ENCODE data around the gene GNB4.

The GNB4 gene

DNA sequence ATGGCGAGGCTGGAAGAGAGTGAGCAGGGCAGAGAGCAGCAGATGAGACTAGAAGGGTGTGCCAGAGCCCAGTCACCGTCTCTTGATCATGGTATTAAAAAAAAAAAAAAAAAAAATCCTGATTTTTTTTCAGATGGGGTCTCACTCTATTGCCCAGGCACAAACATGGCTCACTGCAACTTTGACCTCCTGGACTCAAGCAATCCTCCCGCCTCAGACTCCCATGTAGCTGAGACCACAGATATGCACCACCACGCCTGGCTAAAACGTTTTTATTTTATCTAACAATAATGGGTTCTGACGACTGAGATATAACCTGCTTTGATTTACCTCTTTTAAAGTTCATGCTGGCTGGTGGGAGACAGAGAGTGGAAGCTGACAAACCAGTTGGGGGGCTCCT, 4.0 kb downstream of the GNB4 start:
- Histone ChIP-seq H3K4me3 (no peak overlapping the region), H3K27ac (peak overlapping the region in 3 of 21 experiments; percentile 13 to 94 (median 20))

DNA sequence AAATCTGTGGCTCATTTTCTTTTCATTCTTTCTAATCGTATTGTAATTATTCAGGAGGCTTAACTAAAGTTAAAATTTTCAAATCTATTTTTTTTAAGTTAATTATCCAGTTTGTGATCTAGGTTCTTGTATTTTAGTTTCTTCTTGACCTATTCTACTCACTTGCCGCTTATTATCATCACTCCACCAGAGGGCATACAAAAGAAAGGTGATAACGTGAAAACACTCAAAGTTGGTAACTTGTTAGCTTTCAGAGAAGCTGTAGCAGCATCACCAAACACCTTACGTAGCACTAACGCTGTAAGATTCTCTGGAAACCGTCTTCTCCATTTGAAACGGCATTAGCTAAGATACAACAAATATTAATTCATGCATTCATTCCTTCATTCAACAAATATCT, 4.8 kb downstream of the GNB4 start:
- no peak overlapping the region for H3K4me3 ChIP-seq
- H3K27ac ChIP-seq: peak overlapping the region in 1 of 21 experiments; percentile 2

DNA sequence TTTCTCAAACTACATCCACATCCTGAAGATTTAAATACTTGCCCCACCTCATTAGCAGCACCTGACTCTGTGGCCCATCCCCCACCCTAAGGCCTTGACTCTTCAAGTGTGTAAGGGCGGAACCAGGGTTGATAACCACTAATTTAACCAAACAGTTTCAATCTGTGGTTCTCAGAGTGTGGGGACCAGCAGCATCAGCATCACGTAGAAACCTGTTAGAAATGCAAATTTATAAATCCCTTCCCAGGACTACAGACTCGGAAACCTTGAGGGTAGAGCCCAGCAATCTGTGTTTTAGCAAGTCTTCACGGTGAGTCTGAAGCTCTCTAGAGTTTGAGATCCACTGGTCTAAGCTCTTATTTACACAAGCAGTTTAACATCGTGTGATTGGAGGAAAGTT, 12.4 kb downstream of the GNB4 start:
- H3K27ac ChIP-seq: peak overlapping the region in 1 of 21 experiments; percentile 29

DNA sequence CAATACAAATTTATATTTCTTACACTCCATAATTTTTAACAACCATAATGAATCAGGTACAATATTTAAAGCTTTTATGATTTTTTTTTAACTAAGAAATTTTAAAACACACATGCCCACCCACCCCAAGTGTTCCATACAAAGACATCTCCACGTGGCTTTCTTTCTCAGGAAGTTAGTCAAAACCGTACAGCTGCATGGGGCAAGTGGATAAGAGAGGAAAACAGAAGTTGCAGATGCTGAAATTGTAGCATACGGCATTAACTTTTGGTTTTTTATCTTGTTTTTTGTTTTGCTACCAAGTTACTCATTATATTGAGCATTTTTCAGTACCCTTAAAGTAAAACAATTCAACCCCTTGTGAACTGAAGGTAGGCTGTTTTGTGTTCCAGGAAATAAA, 14.8 kb downstream of the GNB4 start:
- Histone ChIP-seq H3K4me3 (no peak overlapping the region), H3K27ac (peak overlapping the region in 2 of 21 experiments; percentile 2 to 18)

More for the DNA sequence above, 12.4 kb downstream of the GNB4 start:
- H3K4me3 ChIP-seq: no peak overlapping the region

DNA sequence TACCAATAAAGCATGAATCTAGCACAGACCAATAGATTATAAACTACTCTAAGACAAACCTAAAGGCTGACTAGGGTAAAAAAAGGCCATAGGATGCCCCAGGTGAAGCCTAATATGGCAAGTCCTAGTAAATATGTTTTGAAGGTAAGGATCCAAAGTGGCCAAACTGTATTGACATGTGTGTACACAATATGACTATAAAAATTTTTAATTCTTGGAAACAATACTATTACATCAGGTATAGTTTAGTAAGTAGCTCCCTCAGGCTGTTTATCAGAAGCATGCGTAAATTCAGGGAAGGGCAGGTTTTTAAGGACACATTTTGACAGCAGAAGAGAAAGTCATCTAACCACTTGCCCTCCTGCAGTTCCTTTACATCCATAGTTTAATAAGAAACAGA, 18.8 kb downstream of the GNB4 start:
- H3K27ac ChIP-seq: peak overlapping the region in 5 of 21 experiments; percentile 1 to 31 (median 20)

DNA sequence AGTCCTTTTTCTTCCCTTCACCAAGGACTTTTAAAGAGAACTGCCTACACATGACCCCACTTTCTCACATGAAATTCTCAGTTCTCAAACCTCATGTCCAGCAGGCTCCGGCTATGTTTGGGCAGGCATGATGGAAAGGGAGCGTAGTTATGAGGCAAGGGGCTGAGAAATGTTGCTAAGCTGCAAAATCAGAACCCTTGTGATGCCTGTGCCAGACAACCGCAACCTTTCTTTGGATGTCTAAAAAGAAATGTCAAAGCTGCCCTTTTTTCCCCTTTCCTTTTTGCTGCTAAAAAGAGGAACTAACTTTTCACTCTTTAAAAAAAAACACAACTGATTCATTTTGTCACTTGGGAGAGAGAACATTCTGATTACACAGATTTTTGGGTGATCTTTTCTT, 19.2 kb downstream of the GNB4 start:
- Histone ChIP-seq H3K27ac (peak overlapping the region in 6 of 21 experiments; percentile 1 to 31 (median 22)), H3K4me3 (no peak overlapping the region)

More for the DNA sequence above, 18.8 kb downstream of the GNB4 start:
- H3K4me3 ChIP-seq: no peak overlapping the region

DNA sequence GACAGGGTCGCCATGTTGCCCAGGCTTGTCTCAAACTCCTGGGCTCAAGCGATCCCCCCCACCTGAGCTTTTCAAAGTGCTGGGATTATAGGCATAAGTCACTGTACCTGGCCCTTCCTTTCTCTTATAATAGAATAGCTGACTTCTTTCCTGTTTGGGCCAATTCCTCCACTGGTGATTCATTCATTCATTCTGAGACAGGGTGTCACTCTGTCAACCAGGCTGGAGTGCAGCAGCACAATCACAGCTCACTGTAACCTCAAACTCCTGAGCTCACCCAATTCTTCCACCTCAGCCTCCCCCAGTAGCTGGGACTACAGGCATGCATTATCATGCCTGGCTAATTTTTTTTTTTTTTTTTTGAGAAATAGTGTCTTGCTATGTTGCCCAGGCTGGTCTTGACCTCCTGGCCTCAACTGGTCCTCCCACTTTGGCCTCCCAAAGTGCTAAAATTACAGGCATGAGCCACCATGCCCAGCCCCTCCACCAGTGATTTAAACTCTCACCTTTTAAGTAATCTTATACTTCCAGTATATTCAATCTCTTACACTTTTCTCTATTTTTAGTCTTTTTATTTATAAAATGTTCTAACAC, 20.9 kb downstream of the GNB4 start:
- Histone ChIP-seq H3K4me3 (no peak overlapping the region), H3K27ac (peak overlapping the region in 1 of 21 experiments; percentile 49)

DNA sequence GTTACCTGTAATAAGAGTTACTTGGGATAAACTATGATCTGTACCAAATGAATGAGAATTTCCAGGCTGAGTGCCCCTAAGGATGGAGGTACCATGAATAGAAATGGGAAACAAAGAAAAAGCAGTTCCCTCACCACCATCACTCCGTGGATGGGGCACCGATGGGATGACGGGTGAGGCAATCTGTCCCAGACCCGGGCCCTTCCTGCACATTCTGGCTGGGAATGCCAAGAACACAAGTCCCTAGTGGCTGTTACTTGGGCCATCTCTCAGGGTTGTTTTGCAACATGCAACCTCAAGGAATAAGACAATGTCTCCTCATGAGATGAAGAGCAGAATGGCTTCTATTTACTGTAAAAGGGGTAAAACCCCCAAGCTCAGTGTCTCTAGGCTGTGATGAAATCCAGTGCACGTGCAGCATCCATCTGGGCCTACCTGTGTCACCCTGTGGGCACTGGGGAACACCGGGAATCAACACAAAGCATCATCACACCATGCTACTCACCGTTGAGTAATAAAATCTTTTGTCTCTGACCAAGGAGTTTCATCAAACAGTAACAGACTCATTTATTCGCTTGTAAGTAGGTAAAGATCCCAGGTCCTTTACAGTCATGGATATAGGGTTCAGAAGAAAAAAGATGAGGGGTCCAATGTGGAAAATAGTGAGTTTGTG, 22.3 kb downstream of the GNB4 start:
- Histone ChIP-seq H3K27ac (no peak overlapping the region), H3K4me3 (no peak overlapping the region)

DNA sequence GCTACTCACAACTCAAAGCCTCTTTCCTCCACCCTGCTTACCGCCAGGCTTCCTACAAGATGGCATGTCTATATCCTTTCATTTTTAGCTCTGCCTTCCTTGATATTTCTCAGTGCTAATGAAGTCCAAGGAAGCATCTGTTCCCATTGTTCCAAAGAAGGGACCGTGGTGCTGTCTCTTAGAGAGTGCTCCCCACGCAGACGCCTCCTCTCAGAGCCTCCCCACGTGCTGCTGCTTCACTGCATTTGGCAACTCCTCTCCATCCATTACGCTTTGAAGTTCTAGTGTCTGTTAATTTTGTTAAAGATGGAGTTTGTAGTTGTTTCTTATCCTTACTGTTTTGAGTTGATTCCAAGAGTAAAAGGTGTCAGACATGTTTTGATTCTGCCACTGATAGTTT, 26.2 kb downstream of the GNB4 start:
- no peak overlapping the region for H3K4me3 ChIP-seq
- no peak overlapping the region for H3K27ac ChIP-seq

DNA sequence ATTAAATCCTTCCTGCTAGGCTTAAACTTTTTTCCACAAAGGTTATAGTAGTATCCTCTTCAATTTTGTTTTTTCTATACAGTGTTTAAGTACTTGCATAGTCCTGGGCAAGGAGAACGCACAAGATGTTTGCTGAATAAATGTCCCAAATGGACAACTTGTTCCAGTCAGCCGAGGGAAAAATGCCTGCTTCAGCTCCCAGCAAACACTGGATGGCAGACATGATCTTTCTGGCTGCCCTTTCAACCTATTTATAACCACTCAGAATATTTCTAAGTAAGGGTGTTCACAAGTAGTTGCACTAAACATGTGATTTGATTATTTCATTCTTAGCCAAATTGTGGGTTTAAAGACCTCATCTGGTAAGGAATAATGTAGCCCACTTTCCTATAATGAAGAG, 29.8 kb downstream of the GNB4 start:
- Histone ChIP-seq H3K4me3 (no peak overlapping the region), H3K27ac (no peak overlapping the region)

DNA sequence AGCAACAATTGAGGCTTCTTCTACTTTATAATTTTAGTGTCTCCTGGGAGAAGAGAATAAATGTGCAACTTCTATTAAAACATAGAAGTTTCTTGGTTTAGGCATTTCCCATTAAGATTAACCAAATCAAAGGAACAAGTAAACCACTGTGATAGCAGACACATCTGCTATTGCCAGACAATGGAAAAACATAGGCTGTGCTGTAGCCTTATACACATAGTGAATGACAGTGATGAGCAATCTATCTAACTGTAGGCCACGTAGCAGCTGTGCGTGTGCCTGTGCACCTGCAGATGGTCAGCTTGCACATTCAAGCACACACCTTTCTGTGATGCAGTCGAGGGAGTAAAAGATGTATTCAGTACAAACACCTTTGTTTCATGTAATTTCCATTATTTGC, 32.7 kb downstream of the GNB4 start:
- no peak overlapping the region for H3K4me3 ChIP-seq
- no peak overlapping the region for H3K27ac ChIP-seq

DNA sequence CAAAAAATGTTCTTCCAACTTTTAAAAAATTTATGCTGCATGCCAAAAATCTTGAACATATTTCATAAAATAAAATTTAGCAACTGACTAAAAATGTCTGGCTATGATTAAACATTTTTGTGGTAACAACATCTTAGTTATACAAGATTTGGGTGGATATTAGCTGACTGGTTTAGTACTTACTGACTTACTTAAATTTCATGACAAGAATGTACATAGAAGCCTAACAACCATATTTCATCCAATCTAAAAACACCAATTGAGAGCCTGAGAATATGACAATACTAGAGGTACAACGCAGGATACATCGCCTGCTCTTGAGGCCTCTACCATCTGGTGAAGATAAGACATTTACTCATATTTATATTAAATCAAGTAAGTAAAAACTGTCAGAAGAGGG, 34.6 kb downstream of the GNB4 start:
- peak overlapping the region in 1 of 21 experiments; percentile 40 for H3K27ac ChIP-seq
- no peak overlapping the region for H3K4me3 ChIP-seq

DNA sequence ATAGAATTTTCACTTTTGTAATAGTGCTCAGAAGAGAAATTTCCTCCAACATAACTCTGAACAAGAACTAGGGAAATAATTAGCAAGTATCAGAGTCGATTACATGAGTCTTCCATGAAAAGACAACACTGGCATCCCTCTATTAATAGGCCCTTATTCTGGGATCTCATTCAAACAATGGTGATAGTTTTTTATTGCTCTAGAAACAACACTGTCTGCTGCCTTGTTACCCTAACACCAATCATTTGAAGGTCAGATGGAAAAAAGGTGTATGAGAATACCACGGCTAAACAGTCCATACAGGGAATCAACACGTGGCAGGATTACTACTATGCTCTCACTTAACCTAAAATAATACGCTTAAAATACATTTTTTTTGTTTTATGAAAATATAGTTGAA, 35.9 kb downstream of the GNB4 start:
- Histone ChIP-seq H3K27ac (no peak overlapping the region), H3K4me3 (no peak overlapping the region)

DNA sequence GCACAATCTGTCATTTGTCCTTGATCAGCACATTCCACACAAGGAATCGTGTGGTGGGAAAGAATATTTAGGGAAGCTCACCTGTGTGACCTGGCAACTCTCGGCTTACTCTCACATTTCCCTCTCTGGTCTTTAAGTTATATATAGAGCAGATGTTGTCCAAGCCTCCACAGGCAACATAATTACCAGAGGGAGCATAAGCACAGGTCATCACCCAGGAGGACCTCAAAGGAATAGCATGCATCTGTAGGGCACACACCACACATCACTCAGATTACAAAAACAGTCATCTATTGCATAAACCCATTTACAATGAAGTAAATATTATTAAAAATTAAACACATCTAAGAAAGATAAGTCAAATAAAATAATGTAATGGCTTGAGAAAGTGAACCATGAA, 36.5 kb downstream of the GNB4 start:
- H3K4me3 ChIP-seq: no peak overlapping the region
- no peak overlapping the region for H3K27ac ChIP-seq

DNA sequence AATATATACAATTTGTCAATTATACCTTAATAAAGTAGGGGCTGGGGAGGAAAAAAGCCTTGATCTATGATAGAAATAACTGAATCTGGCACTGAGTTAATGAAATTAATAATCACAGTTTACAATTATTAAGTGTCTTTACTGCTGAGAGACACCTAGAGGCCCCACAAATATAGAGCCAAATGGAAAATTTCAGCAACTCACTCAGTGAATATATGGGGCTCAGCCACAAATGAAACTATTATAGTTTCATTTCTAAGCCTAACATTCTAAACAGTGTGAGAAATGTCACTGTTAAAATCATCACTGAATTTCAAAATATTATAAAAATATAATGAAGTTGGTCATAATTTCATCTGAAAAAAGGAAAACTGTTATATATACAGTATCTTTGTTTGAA, 40.3 kb downstream of the GNB4 start:
- Histone ChIP-seq H3K27ac (no peak overlapping the region), H3K4me3 (no peak overlapping the region)

DNA sequence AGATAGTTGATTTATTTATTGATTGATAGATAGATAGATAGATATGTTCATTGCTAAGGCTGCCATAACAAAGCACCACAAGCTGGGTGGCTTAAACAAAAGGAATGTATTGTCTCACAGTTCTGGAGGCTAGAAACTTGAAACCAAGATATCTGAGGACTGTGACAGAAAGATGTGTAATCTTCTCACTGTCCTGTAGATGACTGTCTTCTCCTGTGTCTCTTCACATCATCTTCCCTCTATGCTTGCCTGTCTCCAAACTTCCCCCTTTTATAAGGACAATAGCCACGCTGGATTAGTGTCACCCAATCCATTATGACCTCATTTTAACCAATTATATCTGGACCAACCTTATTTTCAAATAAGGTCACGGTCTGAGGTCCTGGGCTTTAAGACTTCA, 40.9 kb downstream of the GNB4 start:
- Histone ChIP-seq H3K4me3 (no peak overlapping the region), H3K27ac (no peak overlapping the region)

DNA sequence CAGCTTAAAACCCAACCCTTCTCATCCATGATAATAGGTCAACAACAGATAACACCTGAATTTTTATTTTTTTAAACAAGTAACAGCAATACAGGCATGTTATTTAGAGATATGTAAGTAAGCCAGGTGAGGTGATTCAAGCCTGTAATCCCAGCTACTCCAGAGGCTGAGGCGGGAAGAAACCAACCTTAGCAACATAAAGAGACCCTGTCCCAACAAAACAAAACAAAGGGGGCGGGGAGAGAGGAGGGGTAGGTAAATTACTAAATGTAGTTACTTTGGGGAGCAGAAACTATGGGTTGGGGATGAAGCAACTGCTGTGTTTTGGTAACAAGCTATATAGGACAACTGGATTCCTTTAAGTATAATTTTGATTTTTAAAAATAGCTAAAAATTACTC, 47.0 kb downstream of the GNB4 start:
- Histone ChIP-seq H3K4me3 (no peak overlapping the region), H3K27ac (no peak overlapping the region)

DNA sequence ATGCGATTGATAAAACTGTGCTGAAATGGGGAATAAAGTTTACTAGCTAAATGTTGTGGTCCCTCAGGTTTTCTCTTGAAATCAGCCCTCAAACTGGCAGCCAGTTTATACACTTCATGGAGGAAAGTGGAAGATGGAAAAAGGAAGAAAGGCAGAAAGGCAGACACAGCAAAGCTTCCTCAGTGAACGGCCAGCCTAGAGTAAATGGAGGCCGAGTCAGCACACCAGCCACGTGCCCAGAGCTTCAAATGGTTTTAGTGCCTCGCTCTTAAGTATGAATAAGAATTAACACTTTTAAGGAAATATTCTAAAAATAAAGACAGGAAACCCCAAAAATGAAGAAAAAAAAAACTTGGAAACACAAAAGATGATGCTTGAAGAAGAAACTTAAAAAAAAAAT, 48.3 kb downstream of the GNB4 start:
- no peak overlapping the region for H3K4me3 ChIP-seq
- H3K27ac ChIP-seq: no peak overlapping the region

DNA sequence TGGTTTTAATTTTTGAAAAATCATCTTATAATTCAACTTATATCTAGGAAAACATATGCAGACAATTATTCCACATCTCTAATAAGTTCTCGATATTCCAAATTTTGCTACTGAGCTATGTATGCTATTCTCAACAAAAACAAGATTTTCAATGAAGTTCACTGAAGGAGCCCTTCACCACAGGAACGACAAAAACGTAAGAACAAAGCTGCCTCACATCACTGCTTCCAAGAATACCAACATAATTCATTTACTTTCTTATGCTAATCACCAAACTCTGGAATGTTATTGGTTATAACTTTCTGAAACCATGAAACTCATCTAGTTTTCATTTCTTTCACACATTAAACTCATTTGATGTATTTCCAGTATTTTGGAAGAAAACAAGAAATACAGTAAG, 49.7 kb downstream of the GNB4 start:
- no peak overlapping the region for H3K4me3 ChIP-seq
- no peak overlapping the region for H3K27ac ChIP-seq

DNA sequence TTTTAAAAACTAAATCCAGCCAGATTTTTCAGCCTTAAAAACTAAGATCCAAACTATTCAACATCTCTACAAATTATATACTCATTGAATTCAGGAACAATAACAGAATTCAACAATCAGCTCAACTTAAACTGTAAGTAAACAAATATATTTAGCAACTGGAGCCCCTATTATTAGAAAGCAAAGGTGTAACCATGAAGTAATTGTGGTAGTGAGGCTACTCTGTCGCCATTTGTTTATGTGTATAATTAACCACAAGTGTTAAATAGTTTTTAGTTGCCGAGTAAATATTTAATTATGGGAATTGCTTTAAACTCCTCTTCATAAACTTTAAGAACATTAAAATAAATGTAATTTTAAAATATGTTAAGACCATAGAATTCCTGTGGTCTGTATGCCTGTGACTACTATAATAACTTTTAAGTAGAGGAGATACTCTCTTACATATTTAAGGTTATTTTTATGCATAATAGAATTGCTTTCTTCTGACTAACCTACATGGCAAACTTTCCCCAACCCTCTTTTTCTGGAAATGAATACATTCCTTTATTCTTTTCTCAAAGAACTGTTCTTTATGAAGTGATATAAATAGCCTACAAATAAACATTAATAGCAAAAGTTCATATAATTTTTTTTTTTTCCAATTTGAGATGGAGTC, 52.6 kb downstream of the GNB4 start:
- H3K27ac ChIP-seq: no peak overlapping the region
- no peak overlapping the region for H3K4me3 ChIP-seq

DNA sequence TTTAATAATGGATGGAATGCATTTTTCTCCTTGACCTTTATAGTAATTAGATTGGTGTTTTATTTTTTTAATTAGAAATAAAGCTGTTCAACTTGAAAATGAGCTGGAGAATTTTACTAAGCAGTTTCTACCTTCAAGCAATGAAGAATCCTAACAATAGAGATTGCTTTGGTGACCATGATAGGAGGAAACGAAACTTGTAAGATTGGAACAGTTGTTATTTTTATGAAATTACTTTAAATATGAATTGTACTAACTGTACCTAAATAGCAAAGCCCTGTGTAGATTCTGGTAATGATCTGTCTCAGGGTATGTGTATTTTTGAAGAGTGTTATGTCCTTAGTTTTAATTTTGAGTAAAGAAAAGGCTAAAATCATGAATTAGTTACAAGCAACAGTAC, 59.4 kb downstream of the GNB4 start:
- Histone ChIP-seq H3K4me3 (no peak overlapping the region), H3K27ac (no peak overlapping the region)
